Urinary bladder (tissue), 4 donors: Measurements from ENCODE around the gene CSNK1G2. TPM values are rescaled to one million over a fixed set of nuclear protein-coding genes. Genes with fewer than 3 reads are reported as not detected.

Source experiments
- DNase-seq: peaks from one replicate; pipeline ENCODE4 v3.0.0-alpha.2; 2015; ENCODE audit errors: extremely low spot score
- H3K27ac ChIP-seq: one replicate; pipeline ENCODE4 v1.5.1; 2013; ENCODE audit warnings: low read depth, mild to moderate bottlenecking, moderate library complexity
- H3K36me3 ChIP-seq: one replicate; pipeline ENCODE4 v1.6.1; 2013; ENCODE audit warnings: mild to moderate bottlenecking, moderate library complexity; ENCODE audit not compliant: insufficient read depth
- H3K4me1 ChIP-seq: one replicate; pipeline ENCODE4 v1.6.1; 2013; ENCODE audit warnings: mild to moderate bottlenecking, moderate library complexity; ENCODE audit not compliant: insufficient read depth
- H3K4me3 ChIP-seq: one replicate; pipeline ENCODE4 v1.5.1; 2013; ENCODE audit warnings: low read depth, low read length
- WGBS: extraction: QIAGEN DNeasy Blood & Tissue Kit; methylation state at CpG from one replicate; pipeline ENCODE4 v1.1.7; 2013; 5-methylcytosine and 5-hydroxymethylcytosine counted together
- polyA plus RNA-seq: library from polyadenylated mRNA; stranded (reverse); fragments of 200-250 nt; gene quantifications from one replicate; pipeline ENCODE4 v1.2.3, GENCODE V29; 2013
- total RNA-seq: library from RNA; depleted of rRNA; stranded (reverse); fragments of >200 nt; gene quantifications from one replicate; pipeline ENCODE4 v1.2.3, GENCODE V29; 2014
- donor health status: healthy with polysubstance abuse.
- donor health status: healthy.

CSNK1G2 gene
- total and polyA plus RNA-seq, 2 donors, result 33.5 to 50.1 TPM

DNA sequence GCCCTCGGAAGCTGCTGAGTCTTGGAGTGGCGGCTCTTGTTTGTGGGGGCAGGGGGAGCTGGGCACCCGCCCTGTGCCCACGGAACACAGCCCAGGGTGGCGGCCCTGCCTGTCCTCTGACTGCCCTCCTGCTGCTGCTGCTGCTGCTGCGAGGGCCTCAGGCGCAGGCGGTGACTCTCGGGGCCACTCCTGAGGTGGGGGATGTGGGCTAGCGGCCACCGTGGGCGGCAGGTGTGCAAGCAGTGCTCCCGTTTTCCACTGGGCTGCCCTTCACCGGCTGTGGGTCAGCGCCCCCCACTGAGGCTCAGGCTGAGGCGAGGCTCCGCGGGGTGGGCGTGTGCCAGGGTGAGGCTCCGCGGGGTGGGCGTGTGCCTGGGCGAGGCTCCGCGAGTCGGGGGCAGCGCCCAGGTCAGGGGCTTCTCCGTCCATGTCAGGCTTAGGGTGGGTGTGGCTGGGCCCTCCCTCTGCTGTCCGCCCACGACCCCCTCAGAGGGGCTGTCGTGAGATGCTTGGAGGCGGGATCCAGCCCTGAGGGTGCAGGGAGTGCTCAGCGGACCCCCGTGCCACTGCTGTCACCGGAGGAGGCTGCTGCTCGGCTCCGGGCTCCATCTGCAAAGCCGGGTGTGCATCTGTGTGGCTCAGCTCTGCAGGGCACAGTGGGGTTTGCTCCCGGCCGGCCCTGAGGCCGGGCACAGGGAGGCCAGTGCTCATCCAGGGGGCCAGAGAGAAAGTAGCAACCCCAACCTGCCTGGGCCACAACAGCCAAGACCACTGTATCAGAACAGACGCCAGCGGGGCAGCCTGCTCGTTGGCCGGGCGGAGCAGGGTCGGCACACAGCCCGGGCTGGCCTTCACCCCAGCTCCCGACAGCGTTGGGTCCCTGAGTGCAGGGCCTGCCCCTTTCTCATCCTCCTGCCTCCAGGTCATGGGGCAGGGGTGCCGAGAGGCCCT, 14.5 kb downstream of the CSNK1G2 start:
- H3K36me3 ChIP-seq, result no peaks in the 10 kb centered on the region
- H3K4me3 ChIP-seq, result no peak overlapping the region
- no peak for DNase-seq
- WGBS, result 80% methylated on average over 51 of the region's 51 CpGs
- H3K27ac ChIP-seq, result no peak overlapping the region
- no peaks in the 10 kb centered on the region for H3K4me1 ChIP-seq

DNA sequence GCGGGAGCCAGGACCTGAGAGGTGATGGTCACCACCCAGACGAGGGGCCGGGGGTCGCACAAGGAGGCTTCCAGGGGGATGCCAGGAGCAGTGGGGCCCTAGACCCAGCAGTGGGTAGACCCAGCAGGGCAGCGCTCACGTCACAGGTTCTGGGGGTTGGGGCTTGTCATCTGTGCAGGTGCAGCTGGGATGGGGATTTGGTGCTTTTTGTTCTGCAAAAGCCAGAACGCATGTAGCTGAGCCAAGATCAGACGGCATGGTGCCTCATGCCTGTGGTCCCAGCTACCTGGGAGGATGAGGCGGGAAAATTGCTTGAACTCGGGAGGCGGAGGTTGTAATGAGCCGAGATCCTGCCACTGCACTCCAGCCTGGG, 15.1 kb downstream of the CSNK1G2 start:
- no peak for DNase-seq
- Histone ChIP-seq H3K36me3 (peaks cover 3% of the 10 kb centered on the region), H3K4me3 (no peak overlapping the region), H3K4me1 (no peaks in the 10 kb centered on the region), H3K27ac (no peak overlapping the region)
- 88% methylated on average over 12 of the region's 12 CpGs for WGBS

DNA sequence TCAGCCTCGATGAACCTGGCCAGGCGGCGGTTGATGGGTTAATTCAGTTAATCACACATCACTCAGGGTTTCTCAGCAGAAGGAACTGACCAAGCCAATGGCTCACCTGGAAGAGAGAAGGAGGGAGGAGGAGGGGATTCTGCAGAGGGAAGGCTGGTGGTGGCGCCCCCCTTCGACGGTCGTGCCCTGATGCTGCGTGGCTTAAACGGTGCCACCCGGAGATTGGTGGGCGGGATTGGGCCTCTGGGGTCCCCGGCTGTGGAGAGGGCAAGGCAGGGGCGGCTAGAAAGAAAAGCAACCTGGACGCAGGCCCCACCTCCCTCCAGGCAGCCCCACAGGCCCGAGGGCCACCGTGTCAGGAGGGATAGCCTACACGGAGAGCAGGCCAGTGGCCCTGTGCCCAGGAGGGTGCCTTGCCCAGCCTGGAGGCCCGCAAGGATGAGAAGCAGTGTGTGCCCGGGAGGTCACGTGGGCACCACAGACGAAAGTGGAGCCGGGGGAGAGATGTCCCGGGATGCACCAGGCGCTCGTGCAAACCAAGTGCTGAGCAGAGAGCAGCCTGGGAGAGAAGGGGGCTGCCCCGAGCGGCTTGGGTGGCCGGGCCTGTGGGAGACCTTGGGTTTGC, 16.0 kb downstream of the CSNK1G2 start:
- Histone ChIP-seq H3K27ac (no peak overlapping the region), H3K36me3 (peaks cover 3% of the 10 kb centered on the region), H3K4me1 (no peaks in the 10 kb centered on the region), H3K4me3 (no peak overlapping the region)
- WGBS, result 79% methylated on average over 28 of the region's 28 CpGs
- no peak for DNase-seq

DNA sequence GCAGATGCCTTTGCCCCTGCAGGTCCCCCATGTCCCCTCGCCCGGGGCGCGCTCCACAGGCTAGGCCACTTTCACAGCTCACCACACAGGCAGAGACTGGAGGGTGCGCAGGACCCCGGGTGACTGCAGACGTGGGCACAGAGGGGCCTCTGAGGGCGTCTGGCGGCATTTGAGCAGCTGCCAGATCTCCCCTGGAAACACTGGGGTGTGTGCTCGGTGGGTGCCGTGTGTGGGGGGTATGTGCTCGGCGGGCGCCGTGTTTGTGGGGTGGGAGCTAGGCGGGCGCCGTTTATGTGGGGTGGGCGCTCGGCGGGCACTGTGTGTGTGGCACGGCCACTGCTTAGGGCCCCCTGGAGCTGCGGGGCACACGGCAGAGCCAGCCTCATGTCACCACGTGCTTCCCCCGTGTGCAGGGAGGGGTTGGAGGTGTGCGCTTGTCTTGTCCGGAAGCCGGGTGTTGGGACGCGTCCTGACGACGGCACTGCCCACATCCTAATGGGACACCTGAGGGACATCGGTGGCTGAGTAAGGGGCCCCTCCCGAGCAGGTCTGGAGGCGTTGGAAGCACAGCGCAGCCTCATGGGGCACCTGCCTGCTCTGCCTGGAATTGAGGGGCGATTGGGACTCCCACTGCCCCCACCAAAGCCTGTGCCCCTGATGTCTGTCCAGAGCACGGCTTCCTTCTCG, 16.7 kb downstream of the CSNK1G2 start:
- no peak for DNase-seq
- Histone ChIP-seq H3K4me1 (no peaks in the 10 kb centered on the region), H3K27ac (no peak overlapping the region), H3K36me3 (peaks cover 3% of the 10 kb centered on the region), H3K4me3 (no peak overlapping the region)
- WGBS, result 87% methylated on average over 40 of the region's 40 CpGs

GRCh38 chr19:1959928-1960589, 19.1 kb downstream of the CSNK1G2 start:
- DNase-seq, result no peak
- no peaks in the 10 kb centered on the region for H3K4me1 ChIP-seq
- 93% methylated on average over 32 of the region's 32 CpGs for WGBS
- no peak overlapping the region for H3K4me3 ChIP-seq
- H3K27ac ChIP-seq, result no peak overlapping the region
- peaks cover 3% of the 10 kb centered on the region for H3K36me3 ChIP-seq

DNA sequence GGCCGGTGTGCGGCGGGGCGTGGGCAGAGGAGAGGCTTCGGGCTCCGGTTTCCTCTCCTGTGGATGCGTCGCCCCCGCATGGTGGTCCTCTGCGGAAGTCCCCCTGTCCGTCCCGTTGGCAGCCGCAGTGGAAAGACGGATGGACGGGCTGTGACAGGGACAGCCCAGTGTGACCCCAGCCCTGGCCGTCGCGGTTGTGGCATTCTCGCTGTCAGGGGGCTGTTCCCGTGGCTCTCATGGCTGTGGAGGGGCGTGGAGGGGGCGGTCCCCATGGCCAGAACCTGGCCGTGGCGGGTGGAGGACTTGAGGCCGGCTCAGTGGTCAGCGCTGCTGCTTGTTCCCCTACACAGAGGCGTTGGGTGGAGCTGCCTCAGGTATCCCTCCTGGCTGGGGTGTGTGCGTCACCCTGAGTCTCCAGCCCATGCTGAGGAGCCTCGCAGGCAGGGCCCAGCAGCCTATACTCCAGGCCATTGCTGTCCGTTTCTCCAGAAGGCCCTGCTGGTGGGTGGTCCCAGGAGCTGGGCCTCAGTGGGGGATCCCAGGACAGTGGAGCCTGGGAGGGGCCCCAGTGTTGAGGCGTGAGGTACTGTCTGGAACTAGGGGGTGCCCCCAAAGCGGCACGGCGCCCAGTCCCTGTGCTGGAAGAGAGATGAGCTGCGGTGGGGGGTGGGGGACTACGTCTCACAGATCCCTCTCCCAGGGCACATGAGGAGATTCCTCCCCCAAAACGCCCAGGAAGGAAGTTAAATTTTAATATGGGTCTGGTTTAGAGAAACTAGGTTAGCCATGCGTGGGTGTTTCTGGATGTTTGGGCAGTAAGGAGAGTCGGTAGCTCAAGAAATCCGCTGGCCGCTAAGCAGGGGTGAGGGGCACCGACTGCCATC, 20.3 kb downstream of the CSNK1G2 start:
- whole genome bisulfite sequencing, result 89% methylated on average over 42 of the region's 42 CpGs
- DNase-seq, result no peak
- Histone ChIP-seq H3K4me1 (no peaks in the 10 kb centered on the region), H3K36me3 (peaks cover 3% of the 10 kb centered on the region), H3K27ac (no peak overlapping the region), H3K4me3 (no peak overlapping the region)

DNA sequence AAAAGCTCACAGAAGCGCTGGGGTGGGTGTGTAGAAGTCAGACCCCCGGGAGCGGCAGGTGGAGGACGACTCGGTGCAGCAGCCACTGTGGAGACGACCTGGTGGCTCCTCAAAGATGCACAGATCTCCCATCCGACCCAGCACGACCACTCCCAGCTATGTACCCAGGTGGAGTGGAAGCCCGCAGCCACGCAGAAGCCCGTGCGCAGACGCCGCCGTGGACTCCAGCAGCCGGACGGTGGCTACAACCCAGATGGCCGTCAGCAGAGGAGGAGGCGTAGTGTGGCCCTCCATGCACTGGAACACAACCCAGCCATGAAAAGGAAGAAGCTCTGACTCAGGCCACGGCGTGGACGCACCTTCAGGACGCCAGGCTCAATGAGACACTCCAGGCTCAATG, 21.7 kb downstream of the CSNK1G2 start:
- H3K4me1 ChIP-seq, result no peaks in the 10 kb centered on the region
- H3K4me3 ChIP-seq, result no peak overlapping the region
- peaks cover 3% of the 10 kb centered on the region for H3K36me3 ChIP-seq
- DNase-seq, result no peak
- H3K27ac ChIP-seq, result no peak overlapping the region
- whole genome bisulfite sequencing, result 95% methylated on average over 23 of the region's 23 CpGs

DNA sequence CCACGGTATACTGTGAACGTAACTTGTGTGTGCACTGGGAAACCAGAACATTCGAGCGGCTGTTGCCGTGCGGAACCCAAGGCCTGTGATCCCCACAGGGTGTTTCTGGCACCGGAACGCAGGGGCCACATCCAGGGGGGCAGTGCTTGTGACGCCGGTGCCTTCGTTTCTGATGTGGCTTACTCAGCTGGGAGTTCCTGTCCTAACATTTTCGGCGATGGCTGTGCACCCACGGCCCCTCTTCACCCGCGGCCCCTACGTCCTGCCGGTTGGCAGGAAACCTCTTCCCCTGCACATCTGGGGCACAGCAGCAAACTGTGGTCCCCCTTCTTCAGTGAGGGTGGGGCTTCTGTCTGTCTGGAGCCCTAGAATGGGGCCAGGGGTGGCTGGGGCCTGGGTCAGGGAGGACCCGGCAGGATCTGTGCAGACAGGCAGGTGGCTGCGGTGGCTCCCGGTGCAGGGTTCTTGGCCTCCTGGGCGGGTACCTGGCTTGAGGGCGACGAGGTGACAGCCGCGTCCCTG, 26.2 kb downstream of the CSNK1G2 start:
- Histone ChIP-seq H3K27ac (no peak overlapping the region), H3K4me3 (no peak overlapping the region), H3K36me3 (peaks cover 4% of the 10 kb centered on the region), H3K4me1 (no peaks in the 10 kb centered on the region)
- no peak for DNase-seq
- 85% methylated on average over 26 of the region's 26 CpGs for WGBS

DNA sequence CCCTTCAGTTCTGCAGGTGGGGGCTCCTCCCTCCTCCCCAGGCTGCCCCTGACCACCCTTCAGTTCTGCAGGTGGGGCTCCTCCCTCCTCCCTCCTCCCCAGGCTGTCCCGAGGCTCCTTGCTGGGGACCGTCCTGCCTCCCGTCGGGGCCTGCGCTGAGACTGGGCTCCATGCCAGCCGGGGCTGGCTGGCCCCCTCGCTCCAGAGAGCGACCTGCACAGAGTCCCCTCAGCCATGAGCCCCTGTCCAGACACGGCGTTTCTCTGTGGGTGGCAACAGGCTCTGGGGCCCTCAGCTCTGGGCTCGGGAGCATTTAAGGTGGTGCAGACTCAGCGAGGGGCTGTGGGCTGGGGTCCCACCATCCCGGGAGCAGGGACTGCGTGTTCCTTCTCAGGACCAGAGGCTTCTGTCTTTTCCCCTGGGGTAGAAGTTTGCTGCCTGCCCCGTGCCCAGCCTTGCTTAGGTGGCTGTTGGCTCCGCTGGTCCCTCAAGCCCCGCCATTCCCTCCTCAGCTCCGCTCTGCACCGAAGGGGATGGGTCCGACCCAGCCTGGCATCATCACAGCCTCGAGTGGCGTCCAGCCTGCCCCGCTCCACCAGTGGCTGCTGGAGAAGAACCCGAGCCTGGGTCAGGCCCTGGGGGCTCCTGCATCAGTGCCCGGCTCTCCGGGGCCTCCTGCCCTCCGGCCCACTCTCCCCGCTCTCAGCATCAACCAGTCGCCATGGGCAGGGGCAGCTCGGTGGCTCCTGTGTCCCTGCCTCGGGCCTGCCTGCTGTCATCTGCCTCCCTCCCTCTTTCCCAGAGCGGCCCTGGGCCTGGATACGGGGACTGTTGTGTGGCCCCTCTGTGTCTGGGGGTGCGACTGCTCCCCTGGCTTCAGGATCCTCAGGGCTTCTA, 27.6 kb downstream of the CSNK1G2 start:
- Histone ChIP-seq H3K4me3 (no peak overlapping the region), H3K4me1 (no peaks in the 10 kb centered on the region), H3K36me3 (peaks cover 4% of the 10 kb centered on the region), H3K27ac (no peak overlapping the region)
- no peak for DNase-seq
- WGBS, result 70% methylated on average over 34 of the region's 34 CpGs

- no peaks in the 10 kb centered on the region for H3K4me1 ChIP-seq
- H3K27ac ChIP-seq, result no peak overlapping the region
- H3K36me3 ChIP-seq, result peaks cover 4% of the 10 kb centered on the region
- DNase-seq, result no peak
- no peak overlapping the region for H3K4me3 ChIP-seq
- 93% methylated on average over 49 of the region's 49 CpGs for WGBS
Observed at GRCh38 chr19:1969176-1970002, 28.4 kb downstream of the CSNK1G2 start.
